Measurements from ENCODE around the gene ATRN.

DNA sequence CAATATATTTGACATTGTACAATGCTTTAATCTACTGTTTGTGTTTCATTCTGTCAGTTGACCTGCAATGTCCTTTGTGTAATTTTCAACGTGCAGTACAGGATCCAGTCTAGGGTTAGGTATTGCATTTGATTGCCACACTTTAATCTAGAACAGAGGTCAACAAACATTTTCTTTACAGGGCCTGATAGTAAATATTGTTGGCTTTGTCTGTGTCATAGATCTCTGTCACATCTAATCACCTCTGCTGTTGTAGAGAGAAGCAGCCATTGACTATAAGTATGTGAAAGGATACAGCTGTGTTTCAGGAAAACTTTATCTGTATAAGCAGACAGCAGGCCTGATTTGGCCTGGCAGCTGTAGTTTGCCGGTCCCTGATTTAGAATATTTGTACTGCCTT lies 39.3 kb downstream of the ATRN start:
- TF ChIP-seq POLR2AphosphoS5 (IDR thresholded peaks at IDR 0.05; ENCODE audit: insufficient read depth, low read depth, low read length): no peak
- no peak for TF ChIP-seq POLR2A (IDR thresholded peaks at IDR 0.05; ENCODE audit: low read depth, low read length)
